ENCODE data around the gene KLRB1. TPM values are rescaled to one million over a fixed set of nuclear protein-coding genes. Genes with fewer than 3 reads are reported as not detected.
A peak's percentile ranks its signal among the peaks of the same experiment; 100 is the strongest.

Gene KLRB1
- polyA plus RNA-seq (2013) = not detected in 2 replicates

- Histone ChIP-seq H3K9ac (ENCODE audit: low read length) (no peak within 1 kb of the TSS), H3K36me3 (ENCODE audit: control insufficient read depth in 1 of 2, insufficient read depth in 2 of 2, low read length in 2 of 2) (peaks cover 1 to 3% of the 10 kb centered on the region in 2 experiments), H4K12ac (ENCODE audit: low read depth, low read length) (no peak within 1 kb of the TSS), H2BK120ac (ENCODE audit: insufficient read depth, low read length, poor library complexity) (no peak within 1 kb of the TSS), H3K79me1 (ENCODE audit: low read length) (no peaks in the 10 kb centered on the region), H2BK12ac (ENCODE audit: low read length) (no peak within 1 kb of the TSS), H3K9me3 (ENCODE audit: insufficient read depth, low read depth, low read length) (peaks cover 7% of the 10 kb centered on the region), H3K18ac (ENCODE audit: low read length) (no peak within 1 kb of the TSS), H3K4me1 (ENCODE audit: control insufficient read depth in 1 of 2, insufficient read depth in 2 of 2, low read length in 2 of 2) (no peaks in the 10 kb centered on the region), H3K4me2 (ENCODE audit: low read length) (no peak within 1 kb of the TSS), H3K4ac (ENCODE audit: low read depth, low read length) (no peak within 1 kb of the TSS), H3K23ac (ENCODE audit: low read length) (no peak within 1 kb of the TSS), H2AFZ (ENCODE audit: insufficient read depth, low read length, poor library complexity) (no peak within 1 kb of the TSS), H3K27me3 (ENCODE audit: insufficient read depth, low read length) (no peaks in the 10 kb centered on the region), H4K8ac (ENCODE audit: low read depth, low read length) (no peak within 1 kb of the TSS), H3K14ac (ENCODE audit: low read length) (no peak within 1 kb of the TSS), H2AK5ac (ENCODE audit: low read length) (no peak within 1 kb of the TSS), H3K27ac (ENCODE audit: low read depth, low read length) (no peak within 1 kb of the TSS), H3K79me2 (ENCODE audit: control insufficient read depth, insufficient read depth, low read length, poor library complexity) (no peaks in the 10 kb centered on the region), H4K91ac (ENCODE audit: low read depth, low read length) (no peak within 1 kb of the TSS), H3K4me3 (ENCODE audit: low read depth, low read length) (no peak within 1 kb of the TSS), H2BK5ac (ENCODE audit: low read depth, low read length, poor library complexity) (no peak within 1 kb of the TSS)
- WGBS (ENCODE audit: extremely low coverage, insufficient coverage, insufficient read length) = no CpG with 5 or more reads among the region's 2 CpGs
- no peak for DNase-seq
Measured at GRCh38 chr12:9607716-9608115, at the start of gene KLRB1. Gene KLRB1, minus strand, starts transcription at chr12:9607916. Its CDS starts 77 bp downstream, at chr12:9607839.

DNA sequence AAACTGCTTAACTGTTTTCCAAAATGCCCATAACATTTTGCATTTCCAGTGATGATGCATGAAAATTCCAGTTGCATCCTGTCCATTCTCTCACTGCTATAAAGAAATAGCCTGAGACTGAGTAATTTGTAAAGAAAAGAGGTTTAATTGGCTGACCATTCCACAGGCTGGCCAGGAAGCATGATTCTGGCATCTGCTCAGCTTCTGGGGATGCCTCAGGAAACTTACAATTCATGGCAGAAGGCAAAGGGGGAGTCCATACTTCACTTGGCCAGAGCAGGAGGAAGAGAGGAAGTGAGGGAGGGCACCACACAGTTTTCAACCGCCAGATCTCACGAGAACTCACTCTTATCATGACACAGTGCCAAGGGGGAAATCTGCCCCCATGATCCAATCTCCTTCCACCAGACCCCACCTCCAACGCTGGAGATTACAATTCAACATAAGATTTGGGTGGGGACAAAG lies 43.6 kb upstream of the KLRB1 start:
- Histone ChIP-seq H3K18ac (ENCODE audit: low read length) (peak overlapping the region; percentile 98), H3K27me3 (ENCODE audit: insufficient read depth, low read length) (no peaks in the 10 kb centered on the region), H3K9me3 (ENCODE audit: insufficient read depth, low read depth, low read length) (no peaks in the 10 kb centered on the region), H3K4me2 (ENCODE audit: low read length) (no peak overlapping the region), H4K91ac (ENCODE audit: low read depth, low read length) (peak overlapping the region; percentile 18), H2BK120ac (ENCODE audit: insufficient read depth, low read length, poor library complexity) (peak overlapping the region; percentile 83), H4K8ac (ENCODE audit: low read depth, low read length) (peak overlapping the region; percentile 53), H3K79me2 (ENCODE audit: control insufficient read depth, insufficient read depth, low read length, poor library complexity) (peaks cover 11% of the 10 kb centered on the region), H2AFZ (ENCODE audit: insufficient read depth, low read length, poor library complexity) (peak overlapping the region; percentile 45), H2BK5ac (ENCODE audit: low read depth, low read length, poor library complexity) (peak overlapping the region; percentile 14), H3K14ac (ENCODE audit: low read length) (peak overlapping the region; percentile 74), H2BK12ac (ENCODE audit: low read length) (peak overlapping the region; percentile 36), H2AK5ac (ENCODE audit: low read length) (peak overlapping the region; percentile 41), H3K36me3 (ENCODE audit: control insufficient read depth in 1 of 2, insufficient read depth in 2 of 2, low read length in 2 of 2) (peaks cover 3 to 4% of the 10 kb centered on the region in 2 experiments), H3K4ac (ENCODE audit: low read depth, low read length) (peak overlapping the region; percentile 86), H3K23ac (ENCODE audit: low read length) (no peak overlapping the region), H3K27ac (ENCODE audit: low read depth, low read length) (peak overlapping the region; percentile 8), H3K4me3 (ENCODE audit: low read depth, low read length) (no peak overlapping the region), H3K9ac (ENCODE audit: low read length) (no peak overlapping the region), H3K79me1 (ENCODE audit: low read length) (peaks cover 24% of the 10 kb centered on the region), H4K12ac (ENCODE audit: low read depth, low read length) (no peak overlapping the region), H3K4me1 (ENCODE audit: control insufficient read depth in 1 of 2, insufficient read depth in 2 of 2, low read length in 2 of 2) (peaks cover 18 to 27% of the 10 kb centered on the region in 2 experiments)
- WGBS (ENCODE audit: extremely low coverage, insufficient coverage, insufficient read length) = no CpG with 5 or more reads among the region's 3 CpGs
- DNase-seq = peak in 1 of 2 donors; percentile 18

GRCh38 chr12:9650151-9650576 lies 42.4 kb upstream of the KLRB1 start:
- H2AK5ac ChIP-seq (ENCODE audit: low read length) = no peak overlapping the region
- peaks cover 11% of the 10 kb centered on the region for H3K79me2 ChIP-seq (ENCODE audit: control insufficient read depth, insufficient read depth, low read length, poor library complexity)
- H4K91ac ChIP-seq (ENCODE audit: low read depth, low read length) = peak overlapping the region; percentile 37
- H2BK12ac ChIP-seq (ENCODE audit: low read length) = no peak overlapping the region
- no peak overlapping the region for H3K9ac ChIP-seq (ENCODE audit: low read length)
- H4K8ac ChIP-seq (ENCODE audit: low read depth, low read length) = no peak overlapping the region
- no peak overlapping the region for H3K23ac ChIP-seq (ENCODE audit: low read length)
- DNase-seq = peak in 1 of 2 donors; percentile 32
- H2AFZ ChIP-seq (ENCODE audit: insufficient read depth, low read length, poor library complexity) = no peak overlapping the region
- no peaks in the 10 kb centered on the region for H3K27me3 ChIP-seq (ENCODE audit: insufficient read depth, low read length)
- H3K4me1 ChIP-seq (ENCODE audit: control insufficient read depth in 1 of 2, insufficient read depth in 2 of 2, low read length in 2 of 2) = peaks cover 18 to 27% of the 10 kb centered on the region in 2 experiments
- no peak overlapping the region for H3K4me3 ChIP-seq (ENCODE audit: low read depth, low read length)
- H2BK5ac ChIP-seq (ENCODE audit: low read depth, low read length, poor library complexity) = no peak overlapping the region
- no peak overlapping the region for H3K4ac ChIP-seq (ENCODE audit: low read depth, low read length)
- H4K12ac ChIP-seq (ENCODE audit: low read depth, low read length) = no peak overlapping the region
- H3K36me3 ChIP-seq (ENCODE audit: control insufficient read depth in 1 of 2, insufficient read depth in 2 of 2, low read length in 2 of 2) = peaks cover 3 to 4% of the 10 kb centered on the region in 2 experiments
- no peak overlapping the region for H3K18ac ChIP-seq (ENCODE audit: low read length)
- WGBS (ENCODE audit: extremely low coverage, insufficient coverage, insufficient read length) = no CpG with 5 or more reads among the region's 4 CpGs
- H3K9me3 ChIP-seq (ENCODE audit: insufficient read depth, low read depth, low read length) = no peaks in the 10 kb centered on the region
- peaks cover 24% of the 10 kb centered on the region for H3K79me1 ChIP-seq (ENCODE audit: low read length)
- peak overlapping the region; percentile 6 for H2BK120ac ChIP-seq (ENCODE audit: insufficient read depth, low read length, poor library complexity)
- H3K4me2 ChIP-seq (ENCODE audit: low read length) = no peak overlapping the region
- no peak overlapping the region for H3K27ac ChIP-seq (ENCODE audit: low read depth, low read length)
- H3K14ac ChIP-seq (ENCODE audit: low read length) = peak overlapping the region; percentile 56

- H2AK5ac ChIP-seq (ENCODE audit: low read length) = peak overlapping the region; percentile 54
- H3K14ac ChIP-seq (ENCODE audit: low read length) = peak overlapping the region; percentile 66
- peaks cover 11% of the 10 kb centered on the region for H3K79me2 ChIP-seq (ENCODE audit: control insufficient read depth, insufficient read depth, low read length, poor library complexity)
- DNase-seq = peak in 1 of 2 donors; percentile 12
- no peak overlapping the region for H3K9ac ChIP-seq (ENCODE audit: low read length)
- peak overlapping the region; percentile 78 for H3K18ac ChIP-seq (ENCODE audit: low read length)
- peak overlapping the region; percentile 29 for H4K8ac ChIP-seq (ENCODE audit: low read depth, low read length)
- H2AFZ ChIP-seq (ENCODE audit: insufficient read depth, low read length, poor library complexity) = no peak overlapping the region
- H3K36me3 ChIP-seq (ENCODE audit: control insufficient read depth in 1 of 2, insufficient read depth in 2 of 2, low read length in 2 of 2) = peaks cover 3% of the 10 kb centered on the region in 2 experiments
- H2BK5ac ChIP-seq (ENCODE audit: low read depth, low read length, poor library complexity) = peak overlapping the region; percentile 40
- H3K79me1 ChIP-seq (ENCODE audit: low read length) = peaks cover 24% of the 10 kb centered on the region
- peak overlapping the region; percentile 57 for H4K91ac ChIP-seq (ENCODE audit: low read depth, low read length)
- no peaks in the 10 kb centered on the region for H3K9me3 ChIP-seq (ENCODE audit: insufficient read depth, low read depth, low read length)
- H3K27ac ChIP-seq (ENCODE audit: low read depth, low read length) = peak overlapping the region; percentile 57
- no peak overlapping the region for H3K4me3 ChIP-seq (ENCODE audit: low read depth, low read length)
- no peak overlapping the region for H3K23ac ChIP-seq (ENCODE audit: low read length)
- peak overlapping the region; percentile 56 for H3K4me2 ChIP-seq (ENCODE audit: low read length)
- peaks cover 18 to 27% of the 10 kb centered on the region in 2 experiments for H3K4me1 ChIP-seq (ENCODE audit: control insufficient read depth in 1 of 2, insufficient read depth in 2 of 2, low read length in 2 of 2)
- H2BK120ac ChIP-seq (ENCODE audit: insufficient read depth, low read length, poor library complexity) = no peak overlapping the region
- H3K27me3 ChIP-seq (ENCODE audit: insufficient read depth, low read length) = no peaks in the 10 kb centered on the region
- H4K12ac ChIP-seq (ENCODE audit: low read depth, low read length) = no peak overlapping the region
- H3K4ac ChIP-seq (ENCODE audit: low read depth, low read length) = peak overlapping the region; percentile 83
- H2BK12ac ChIP-seq (ENCODE audit: low read length) = peak overlapping the region; percentile 94
- no CpG with 5 or more reads among the region's 5 CpGs for WGBS (ENCODE audit: extremely low coverage, insufficient coverage, insufficient read length)
Measured at GRCh38 chr12:9649532-9649940, 41.8 kb upstream of the KLRB1 start.

All from trophoblast cell (in vitro differentiated cells and primary cell).